PC-9 (cell line): ENCODE data around the gene PMM2. TPM values are rescaled to one million over a fixed set of nuclear protein-coding genes. Genes with fewer than 3 reads are reported as not detected.

ENCODE experiments used
- BruUV-seq: library from RNA; stranded (reverse); fragments of 400-500 nt; replicated peaks from 2 replicates; lab custom pipeline; 2021; lab: Mats Ljungman, UMichigan
- CTCF ChIA-PET: fragments of 300-600 bp; sonication (Branson Sonifier 250); formaldehyde crosslinking; loops from one replicate; lab custom pipeline; 2022; ENCODE audit warnings: antibody characterized with exemption; lab: Charles Lee
- POLR2A ChIA-PET: fragments of 300-600 bp; sonication (Branson Sonifier 250); formaldehyde crosslinking; loops from one replicate; lab custom pipeline; 2022; ENCODE audit warnings: antibody characterized with exemption; ENCODE audit not compliant: unreplicated experiment; lab: Charles Lee
- DNase-seq, 2 experiments: peaks; one replicate each; pipeline versions ENCODE4 v3.0.0 to v3.0.0-alpha.2; 2015 to 2022; ENCODE audit warnings: mixed read lengths in 1 of 2
- H2AFZ ChIP-seq: fragments of 200-600 bp; sonication (generic); 2 replicates; pipeline ENCODE4 v1.8.1; 2017; ENCODE audit warnings: antibody characterized with exemption
- H3F3A ChIP-seq: fragments of 200-600 bp; sonication (generic); 2 replicates; pipeline ENCODE4 v1.8.1; 2017; ENCODE audit warnings: antibody characterized with exemption, mild to moderate bottlenecking, low read depth; ENCODE audit not compliant: insufficient read depth
- H3K27ac ChIP-seq: fragments of 200-600 bp; sonication (generic); 2 replicates; pipeline ENCODE4 v1.6.1; 2016; ENCODE audit warnings: mixed run types
- H3K27me3 ChIP-seq: fragments of 200-600 bp; sonication (generic); 2 replicates; pipeline ENCODE4 v1.6.1; 2016; ENCODE audit warnings: low read depth, mixed run types; ENCODE audit not compliant: insufficient read depth
- H3K36me3 ChIP-seq: fragments of 200-600 bp; sonication (generic); 2 replicates; pipeline ENCODE4 v1.6.1; 2016; ENCODE audit warnings: low read depth, mixed run types
- H3K4me1 ChIP-seq: fragments of 200-600 bp; sonication (generic); replicated peaks from 2 replicates; pipeline ENCODE4 v1.6.1; 2016; ENCODE audit warnings: mixed run types; ENCODE audit not compliant: insufficient read depth
- H3K4me2 ChIP-seq: fragments of 200-600 bp; sonication (generic); 2 replicates; pipeline ENCODE4 v1.6.1; 2017; ENCODE audit warnings: mixed run types
- H3K4me3 ChIP-seq: fragments of 200-600 bp; sonication (generic); 2 replicates; pipeline ENCODE4 v1.6.1; 2016; ENCODE audit warnings: mixed run types
- H3K79me2 ChIP-seq: fragments of 200-600 bp; sonication (generic); 2 replicates; pipeline ENCODE4 v1.6.1; 2017; ENCODE audit warnings: low read depth, mixed run types
- H3K9me2 ChIP-seq: fragments of 200-600 bp; sonication (generic); 2 replicates; pipeline ENCODE4 v1.8.1; 2017; ENCODE audit warnings: mild to moderate bottlenecking; ENCODE audit not compliant: insufficient read depth
- H3K9me3 ChIP-seq: fragments of 200-600 bp; sonication (generic); 2 replicates; pipeline ENCODE4 v1.8.1; 2016; ENCODE audit warnings: low read depth; ENCODE audit not compliant: insufficient read depth
- H4K20me1 ChIP-seq: fragments of 200-600 bp; sonication (generic); 2 replicates; pipeline ENCODE4 v1.8.1; 2017; ENCODE audit not compliant: insufficient read depth
- CTCF ChIP-seq: fragments of 200-600 bp; sonication (generic); conservative IDR thresholded peaks from 2 replicates; pipeline ENCODE4 v1.6.1; 2017; ENCODE audit warnings: mixed run types, antibody characterized with exemption, mild to moderate bottlenecking, moderate library complexity
- EZH2 ChIP-seq: fragments of 200-600 bp; sonication (generic); IDR thresholded peaks from 2 replicates; pipeline ENCODE4 v1.8.0; 2017; ENCODE audit warnings: antibody characterized with exemption, low read depth
- intact Hi-C: fragments of 100-400 bp; cut with micrococcal nuclease; formaldehyde crosslinking; loops from one replicate; pipeline ENCODE4 v1.10.0; 2022; ENCODE audit not compliant: unreplicated experiment
- total RNA-seq: library from RNA; stranded (reverse); gene quantifications from 2 replicates; pipeline ENCODE4 v1.2.3, GENCODE V29; 2021

Gene PMM2
- total RNA-seq, 1 experiment from 2014 or later, result 54.4 TPM

GRCh38 chr16:8822403-8822802, 24.8 kb downstream of the PMM2 start:
- Histone ChIP-seq H3K27me3 (no peaks in the 10 kb centered on the region), H3K9me3 (no peaks in the 10 kb centered on the region), H3K27ac (no peak overlapping the region), H3K79me2 (0 out of 2 replicates have a peak, but pooled peaks cover 3% of the 10 kb centered on the region), H3K4me2 (no peak overlapping the region), H3K36me3 (peaks cover 7% of the 10 kb centered on the region; the same call in 1 of the 2 replicates), H3K4me1 (no peaks in the 10 kb centered on the region), H3F3A (peaks cover 12% of the 10 kb centered on the region; the same call in 1 of the 2 replicates), H2AFZ (no peak overlapping the region), H3K9me2 (no peaks in the 10 kb centered on the region), H4K20me1 (peaks cover 23% of the 10 kb centered on the region), H3K4me3 (no peak overlapping the region)
- no peak for DNase-seq
- TF ChIP-seq EZH2 (no peak), CTCF (no peak)
- intact Hi-C loops, result no loop called here
- no TSS peak for BruUV-seq
- POLR2A ChIA-PET, result no interaction called here
- CTCF ChIA-PET, result interaction anchor here (0.5 to 1.5 kb wide), 2 partner anchors 11 to 1758 kb away, joined by 3 read pairs; partner anchors contain the start of gene EMP2

GRCh38 chr16:8826278-8826879, 28.7 kb downstream of the PMM2 start:
- Histone ChIP-seq H3K4me2 (no peak overlapping the region), H3K9me3 (no peaks in the 10 kb centered on the region), H4K20me1 (peaks cover 18% of the 10 kb centered on the region), H3K4me1 (no peaks in the 10 kb centered on the region), H3K79me2 (0 out of 2 replicates have a peak, but pooled peaks cover 8% of the 10 kb centered on the region), H3F3A (peaks cover 12% of the 10 kb centered on the region; the same call in 1 of the 2 replicates), H3K27me3 (no peaks in the 10 kb centered on the region), H3K9me2 (no peaks in the 10 kb centered on the region), H3K4me3 (no peak overlapping the region), H3K27ac (no peak overlapping the region), H2AFZ (no peak overlapping the region), H3K36me3 (peaks cover 7% of the 10 kb centered on the region)
- BruUV-seq, result no TSS peak
- DNase-seq, result no peak
- intact Hi-C loops, result no loop called here
- no peak for TF ChIP-seq EZH2
- no peak for TF ChIP-seq CTCF
- ChIA-PET POLR2A (interaction anchor here (0.7 kb wide), 1 partner anchor 10 kb away, joined by 15 read pairs; no protein-coding TSS in a partner anchor), CTCF (no interaction called here)

- BruUV-seq, result no TSS peak
- Histone ChIP-seq H3K4me2 (no peak overlapping the region), H3K9me3 (no peaks in the 10 kb centered on the region), H3K36me3 (peaks cover 7% of the 10 kb centered on the region), H3K4me1 (no peaks in the 10 kb centered on the region), H4K20me1 (peaks cover 22% of the 10 kb centered on the region), H3K27ac (no peak overlapping the region), H3K27me3 (no peaks in the 10 kb centered on the region), H3F3A (peaks cover 4% of the 10 kb centered on the region; the same call in 1 of the 2 replicates), H2AFZ (no peak overlapping the region), H3K9me2 (no peaks in the 10 kb centered on the region), H3K4me3 (no peak overlapping the region), H3K79me2 (0 out of 2 replicates have a peak, but pooled peaks cover 14% of the 10 kb centered on the region)
- ChIA-PET CTCF (no interaction called here), POLR2A (interaction anchor here (0.6 kb wide), 1 partner anchor 24 kb away, joined by 5 read pairs; no protein-coding TSS in a partner anchor)
- TF ChIP-seq CTCF, result no peak
- TF ChIP-seq EZH2, result no peak
- intact Hi-C loops, result no loop called here
- no peak for DNase-seq
Measured at GRCh38 chr16:8828541-8829165, 31.0 kb downstream of the PMM2 start.
